HG03575 (cell line): ENCODE results near the gene PRDX4.
"Not testable (repeated sequence)": the region's sequence is repeated elsewhere in the genome, so short reads cannot be mapped to it uniquely, and the experiment has no call there.

ENCODE experiments used
- ATAC-seq: cut with Tn5 transposase; IDR thresholded peaks from one replicate; pipeline ENCODE4 v1.9.1; 2021; ENCODE audit not compliant: unreplicated experiment, insufficient number of reproducible peaks, low FRiP score; ENCODE audit errors: extremely low read depth

The PRDX4 gene

DNA sequence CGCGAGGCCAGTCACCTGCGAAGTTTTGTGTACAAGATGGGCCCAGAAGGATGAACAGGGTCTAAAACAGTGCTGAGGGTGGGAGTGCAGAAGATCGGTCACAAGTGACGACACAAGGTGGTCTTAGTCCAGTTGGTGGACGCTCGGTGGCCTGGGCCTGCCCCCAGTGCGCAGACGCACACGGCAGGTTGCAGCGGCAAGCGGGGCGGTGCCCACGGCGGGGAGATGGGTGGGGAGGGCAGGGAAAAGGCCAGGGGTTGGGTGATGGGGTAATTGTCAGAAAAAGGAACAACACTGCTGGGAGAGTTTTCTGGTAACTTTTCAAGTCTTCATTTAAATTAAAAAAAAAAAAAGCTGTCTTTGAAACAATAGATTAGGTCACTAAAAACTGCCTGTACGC lies 1.0 kb upstream of the PRDX4 start:
- ATAC-seq, result no peak

DNA sequence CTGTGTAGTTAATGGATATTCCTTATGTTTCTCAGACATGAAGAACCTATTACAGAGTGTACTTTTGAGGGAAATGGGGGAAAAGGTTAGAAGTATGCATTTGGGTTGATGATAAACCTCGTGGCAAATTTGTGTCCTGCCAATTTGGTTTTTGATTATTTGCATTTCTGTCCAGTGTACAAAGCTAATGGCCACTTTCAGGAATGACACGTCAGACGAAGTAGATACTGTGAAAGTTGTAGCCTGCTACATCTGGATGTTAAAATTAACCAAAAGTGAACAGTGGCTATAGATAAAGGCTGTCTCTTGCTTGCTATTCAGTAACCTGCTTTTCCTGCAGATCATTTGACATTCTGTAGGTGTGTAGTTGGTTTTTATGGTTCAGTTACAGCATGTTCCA lies 1.0 kb downstream of the PRDX4 start:
- no peak for ATAC-seq

DNA sequence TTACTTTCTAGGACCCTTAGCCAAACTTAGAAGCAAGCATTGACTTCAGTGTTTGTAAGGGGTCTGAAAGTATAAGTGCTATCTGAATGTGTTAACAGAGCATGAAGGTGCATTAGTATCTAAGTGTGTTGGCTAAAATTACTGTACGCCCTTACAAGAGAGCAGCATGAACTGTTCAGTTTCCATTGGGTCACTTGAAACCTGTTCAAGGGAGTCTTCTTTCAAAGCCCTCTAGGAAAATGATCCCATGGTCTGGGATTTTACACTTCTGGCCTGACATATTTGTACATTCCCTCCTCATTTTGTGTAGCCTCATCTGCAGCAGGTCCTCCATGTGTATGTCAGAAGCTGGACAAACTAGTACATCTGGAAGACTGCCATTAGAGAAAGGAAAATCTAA lies 3.2 kb downstream of the PRDX4 start:
- no peak for ATAC-seq

DNA sequence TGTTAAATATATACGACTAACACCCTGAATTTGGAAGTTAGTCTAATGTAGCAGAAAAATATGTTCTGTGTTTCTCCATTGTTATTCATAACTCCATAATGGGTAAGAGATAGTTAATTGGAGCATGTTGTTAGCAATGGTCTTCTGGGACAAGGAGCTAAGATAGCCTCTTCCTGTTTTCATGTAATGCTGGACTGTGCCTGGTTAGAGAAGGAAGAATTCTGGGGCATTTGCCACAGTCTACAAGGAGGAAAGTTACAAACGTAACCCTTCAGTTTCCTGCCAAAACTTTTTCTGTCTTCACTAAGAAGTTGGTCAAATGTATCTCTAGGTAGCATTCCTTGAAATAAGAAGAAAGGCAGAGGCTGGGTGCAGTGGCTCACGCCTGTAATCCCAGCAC lies 5.8 kb downstream of the PRDX4 start:
- ATAC-seq, result no peak

DNA sequence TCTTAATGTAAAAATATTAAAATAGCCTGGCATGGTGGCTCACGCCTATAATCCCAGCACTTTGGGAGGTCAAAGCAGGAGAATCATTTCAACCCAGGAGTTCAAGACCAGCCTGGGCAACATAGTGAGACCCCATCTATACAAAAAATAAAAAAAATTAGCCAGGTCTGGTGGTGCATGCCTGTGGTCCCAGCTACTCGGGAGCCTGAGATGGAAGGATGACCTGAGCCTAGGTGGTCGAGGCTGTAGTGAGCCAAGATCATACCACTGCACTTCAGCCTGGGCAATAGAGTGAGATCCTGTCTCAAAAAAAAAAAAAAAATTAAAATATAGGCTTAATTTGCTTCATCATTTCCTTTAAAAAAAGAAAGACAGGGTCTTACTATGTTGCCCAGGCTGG lies 9.2 kb downstream of the PRDX4 start:
- not testable (repeated sequence) for ATAC-seq

DNA sequence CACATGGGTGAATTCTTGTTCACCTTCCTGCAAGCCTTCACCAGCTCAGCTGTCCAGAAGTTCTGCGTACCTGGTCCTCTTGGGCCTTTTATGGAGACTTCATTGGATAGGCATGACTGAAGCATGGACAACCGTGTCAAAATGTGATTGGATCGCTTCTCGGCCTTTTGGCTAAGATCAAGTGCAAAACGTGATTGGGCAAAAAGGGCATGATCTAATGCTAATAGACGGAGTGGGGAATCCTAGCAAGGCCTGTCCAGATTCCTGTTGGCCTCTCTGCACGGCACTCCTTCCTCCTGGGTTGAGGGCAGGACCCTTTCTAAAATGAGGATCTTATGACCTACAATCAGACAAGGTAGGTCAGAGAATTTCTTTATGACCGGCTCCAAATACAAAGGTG lies 24.9 kb downstream of the PRDX4 start:
- no peak for ATAC-seq

DNA sequence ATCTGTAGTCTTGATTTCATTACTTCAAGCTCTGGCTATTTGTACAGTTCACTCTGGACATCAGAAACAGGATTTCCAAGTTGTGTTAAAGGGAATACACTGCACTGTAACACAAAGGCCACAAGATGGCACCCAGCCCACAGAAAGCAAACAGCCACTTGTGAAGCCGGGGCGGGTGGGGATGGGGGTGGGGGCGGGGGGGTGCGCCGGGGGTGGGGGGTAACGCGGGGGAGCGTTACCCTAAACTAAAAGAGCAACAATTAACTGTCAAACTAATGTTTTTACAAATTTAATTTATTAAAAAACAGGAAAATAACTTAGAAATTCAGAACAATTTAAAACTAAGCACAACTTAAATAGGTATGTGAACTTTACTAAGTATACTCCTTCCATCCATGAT lies 27.3 kb downstream of the PRDX4 start:
- ATAC-seq, result no peak

DNA sequence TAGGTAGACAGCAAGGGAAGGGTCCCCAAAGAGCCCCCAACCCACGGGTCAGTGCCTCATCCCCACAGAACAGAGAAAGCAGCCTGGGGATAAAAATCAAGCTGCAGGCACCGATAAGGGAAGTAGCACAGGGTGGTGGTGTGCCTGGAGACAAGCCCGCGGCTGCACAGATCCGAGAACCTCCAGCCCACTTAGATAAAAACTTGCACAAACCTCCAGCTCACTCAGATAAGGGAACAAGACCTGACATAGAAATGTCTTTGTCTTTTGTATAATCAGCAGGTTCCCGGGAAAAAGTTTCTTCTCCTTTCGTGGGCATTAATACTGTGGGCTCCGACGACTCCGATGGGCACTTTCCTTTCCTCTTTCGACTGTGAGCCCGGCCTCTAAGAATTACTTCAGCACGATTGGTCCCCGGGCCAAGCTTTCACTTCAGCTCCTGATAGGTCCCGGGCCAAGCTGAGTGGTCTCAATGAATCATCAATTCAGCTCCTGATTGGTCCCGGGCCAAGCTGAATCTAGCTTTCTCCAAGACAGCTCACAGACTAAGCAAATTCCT lies 32.4 kb downstream of the PRDX4 start:
- no peak for ATAC-seq

DNA sequence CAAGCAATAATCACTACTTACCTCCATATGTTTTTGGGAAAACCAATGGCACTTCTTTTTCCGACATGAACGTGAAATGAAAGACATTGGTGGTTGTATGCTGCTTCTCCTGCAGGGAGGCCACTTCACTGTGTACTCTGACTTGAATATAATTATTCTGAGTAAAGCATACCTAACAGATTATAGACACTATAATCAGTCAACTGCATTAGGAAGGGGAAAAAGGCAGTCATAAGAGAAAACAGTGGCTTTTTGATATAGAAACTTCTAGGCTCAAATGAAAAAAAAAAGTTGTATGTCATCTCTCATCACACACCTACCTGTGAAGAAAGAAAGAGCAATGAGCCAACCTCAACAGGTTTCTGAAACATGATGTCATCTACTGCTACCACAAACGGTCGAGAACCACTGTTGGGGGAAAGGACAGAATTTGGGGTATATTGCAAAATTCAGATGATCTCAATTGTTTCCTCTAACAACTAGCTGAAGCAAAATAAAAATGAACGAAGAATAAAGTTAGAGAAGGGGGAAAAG lies 37.4 kb downstream of the PRDX4 start:
- ATAC-seq, result no peak

DNA sequence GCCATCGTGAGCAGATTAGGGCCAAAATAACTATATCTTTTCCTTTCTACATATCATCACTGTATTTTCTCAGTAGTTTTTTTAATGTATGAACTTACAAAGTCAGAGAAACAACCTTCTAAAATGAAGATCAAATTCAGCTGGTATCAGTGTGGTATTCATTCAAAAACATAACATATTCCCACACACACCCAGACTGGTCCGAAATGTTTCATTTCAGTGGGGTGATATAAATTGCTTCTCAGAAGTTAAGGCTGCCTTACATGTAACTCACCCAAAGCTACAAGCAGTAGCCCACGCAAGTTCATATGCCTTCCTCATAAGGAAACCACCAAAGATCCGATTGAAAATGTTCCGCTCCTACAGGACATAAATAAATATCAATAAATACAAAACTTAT lies 37.9 kb downstream of the PRDX4 start:
- no peak for ATAC-seq

DNA sequence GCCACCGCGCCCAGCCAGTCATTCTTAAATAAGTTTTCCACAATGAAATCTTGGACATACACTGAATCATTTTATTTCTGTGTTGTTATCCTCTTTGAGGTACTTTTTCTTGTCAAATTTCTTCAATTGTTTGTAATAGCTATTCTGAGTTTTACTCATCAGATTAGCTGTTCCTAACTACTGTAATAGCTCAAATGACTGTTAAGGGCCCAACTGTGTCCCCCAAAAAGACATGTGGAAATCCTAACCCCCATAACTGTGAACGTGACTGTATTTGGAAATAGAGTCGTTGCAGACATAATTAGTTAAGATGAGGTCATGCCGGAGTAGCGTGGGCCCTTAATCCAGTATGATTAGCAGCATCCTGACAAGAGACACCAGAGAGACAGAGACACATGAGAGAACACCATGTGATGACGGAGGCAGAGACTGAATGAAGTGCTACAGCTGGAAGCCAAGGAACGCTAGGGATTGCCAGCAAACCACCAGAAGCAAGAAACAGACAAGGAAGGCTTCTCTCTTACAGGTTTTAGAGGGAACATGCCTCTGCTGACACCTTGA lies 52.9 kb downstream of the PRDX4 start:
- ATAC-seq, result no peak

DNA sequence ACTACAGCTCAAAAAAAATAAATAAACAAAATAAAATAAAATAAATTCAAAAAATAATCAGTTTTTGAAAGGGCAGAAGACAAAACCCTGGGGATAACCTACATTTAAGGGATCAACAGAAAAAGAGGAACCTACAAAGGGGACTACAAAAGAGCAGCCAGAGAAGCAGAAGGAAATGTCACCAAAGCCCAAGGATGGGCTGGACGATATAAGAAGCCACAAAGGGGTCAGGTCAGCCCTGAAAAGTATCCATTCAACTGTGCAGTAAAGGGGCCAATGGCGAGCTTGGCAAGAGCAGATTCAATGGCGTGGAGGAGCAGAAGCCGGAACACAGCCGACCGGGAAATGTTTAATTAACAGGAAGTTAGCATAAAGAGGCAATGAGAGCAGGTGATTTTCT lies 58.9 kb downstream of the PRDX4 start:
- no peak for ATAC-seq

DNA sequence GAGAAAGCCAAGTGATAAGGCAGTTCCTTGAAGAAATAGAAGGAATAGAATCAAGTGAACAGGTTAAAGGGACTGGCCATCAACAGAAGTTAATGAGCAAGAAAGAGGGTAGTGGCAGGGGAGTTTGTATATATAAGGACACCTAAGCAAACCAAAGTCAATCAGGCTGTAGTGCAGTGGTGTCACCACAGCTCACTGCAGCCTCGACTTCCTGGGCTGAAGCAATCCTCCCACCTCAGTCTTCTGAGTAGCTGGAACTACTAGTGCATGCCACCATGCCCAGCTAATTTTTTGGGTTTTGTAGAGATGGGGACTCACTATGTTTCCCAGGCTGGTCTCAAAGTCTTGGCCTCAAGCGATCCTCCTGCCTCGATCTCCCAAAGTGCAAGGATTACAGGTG lies 59.9 kb downstream of the PRDX4 start:
- no peak for ATAC-seq

DNA sequence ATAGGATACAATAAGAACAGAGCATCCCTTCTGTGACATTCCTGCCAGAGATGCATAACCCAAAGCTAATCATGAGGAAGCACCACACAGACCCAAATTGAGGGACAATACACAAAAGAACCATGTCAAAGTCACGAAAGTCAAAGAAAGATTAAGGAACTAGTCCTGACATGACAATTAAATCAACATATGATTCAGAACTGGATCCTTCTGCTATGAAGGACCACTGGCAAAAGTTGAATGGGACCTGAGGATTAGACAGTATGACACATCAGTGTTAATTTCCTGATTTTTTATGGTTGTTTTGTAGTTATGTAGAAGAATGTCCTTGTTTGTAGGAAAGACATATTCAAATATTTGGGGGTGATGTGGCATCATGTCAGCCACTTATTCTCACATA lies 61.9 kb downstream of the PRDX4 start:
- no peak for ATAC-seq

DNA sequence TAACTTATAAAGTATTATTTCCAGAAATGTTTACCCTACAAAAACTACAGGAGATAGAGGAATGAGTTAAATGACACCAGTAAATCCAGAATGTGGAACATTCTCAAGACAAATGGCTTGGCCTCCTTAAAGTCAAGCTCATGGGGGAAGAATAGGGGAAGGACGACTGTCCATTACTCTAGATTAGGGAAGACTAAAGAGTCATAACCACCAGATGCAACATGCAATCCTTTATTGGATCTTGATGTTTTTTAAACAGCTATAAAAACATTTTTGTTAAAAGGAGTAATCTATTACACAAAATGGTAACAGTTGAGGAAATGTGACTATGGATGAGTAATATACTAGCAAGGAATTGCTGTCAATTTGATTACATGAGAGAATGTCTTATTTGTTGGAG lies 64.7 kb downstream of the PRDX4 start:
- no peak for ATAC-seq

DNA sequence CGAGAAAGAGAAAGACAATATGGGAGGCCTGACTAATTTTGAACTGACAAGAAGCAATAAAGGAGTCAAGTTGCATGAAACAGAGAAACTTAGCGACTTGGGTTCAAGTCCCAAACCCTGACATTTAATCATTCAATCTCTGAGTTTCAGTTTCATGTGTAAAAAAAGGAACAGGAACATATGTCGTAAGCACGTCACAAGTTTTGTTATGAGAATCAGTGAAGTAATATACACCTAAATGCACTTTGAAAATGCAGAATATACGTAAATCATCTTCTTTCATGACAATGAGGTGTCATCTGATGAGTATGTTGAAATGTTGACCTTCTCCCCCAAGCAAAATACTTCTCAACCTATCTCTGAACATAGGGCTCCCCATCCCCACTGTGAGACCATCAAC lies 65.4 kb downstream of the PRDX4 start:
- ATAC-seq, result peak; percentile 69
